ENCODE results near the gene ENDOU.

- no peak for TF ChIP-seq POLR2A (IDR thresholded peaks at IDR 0.05)
- no peak for TF ChIP-seq CTCF (IDR thresholded peaks at IDR 0.05)
Measured at GRCh38 chr12:47746523-47746922, 21.2 kb upstream of the ENDOU start.

Data from ovary (tissue), 3 donors.